Peyer's patch (tissue), 4 donors: ENCODE results near the gene TMEM217.

Experiments used
- POLR2A ChIP-seq, 2 donors: fragments of 450-650 bp; IDR thresholded peaks; one replicate each; pipeline ENCODE4 v1.5.1; 2017; ENCODE audit warnings: antibody characterized with exemption in 2 of 2, mild to moderate bottlenecking in 2 of 2, moderate library complexity in 2 of 2
- TF ChIP-seq, protein P1 (sequence below), 6 experiments: fragments of 450-650 bp in 4 of 6; fragments of 200-600 bp in 2 of 6; sonication (generic) in 1 of 6; IDR thresholded peaks; one replicate each; pipeline ENCODE4 v1.5.1; 2017 to 2019; ENCODE audit warnings: antibody characterized with exemption in 6 of 6, mild to moderate bottlenecking in 3 of 6, moderate library complexity in 1 of 6

DNA sequence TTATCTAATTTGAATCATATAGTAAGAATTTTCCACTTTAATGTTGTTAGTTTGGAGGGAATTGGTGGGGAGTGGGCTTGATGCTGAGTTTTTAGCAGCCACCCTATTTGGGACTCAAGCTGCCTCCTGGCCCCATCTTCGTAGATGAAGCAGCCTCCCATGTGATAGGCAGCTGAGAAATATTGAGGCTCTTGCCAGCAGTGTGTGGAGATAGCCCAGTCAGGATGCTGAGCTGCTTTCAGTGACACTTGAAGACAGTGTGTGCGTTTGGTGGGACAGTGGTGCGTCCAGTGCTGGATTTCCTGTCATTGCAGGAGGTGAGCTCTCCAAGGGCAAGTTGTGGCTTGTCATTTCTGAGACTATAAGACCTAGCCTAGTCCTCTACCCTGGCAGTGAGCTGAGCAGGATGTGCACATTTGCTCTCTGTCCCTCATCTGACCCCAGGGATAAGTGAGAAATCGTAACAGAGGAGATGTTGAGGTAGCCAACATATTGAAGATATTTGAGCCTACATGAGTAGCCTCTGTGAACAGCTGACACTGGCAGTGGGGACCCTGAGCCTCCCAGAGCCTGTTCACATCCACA is 48.0 kb upstream of the TMEM217 start:
- no peak for TF ChIP-seq POLR2A (IDR thresholded peaks at IDR 0.05)
- TF ChIP-seq, protein P1, sequence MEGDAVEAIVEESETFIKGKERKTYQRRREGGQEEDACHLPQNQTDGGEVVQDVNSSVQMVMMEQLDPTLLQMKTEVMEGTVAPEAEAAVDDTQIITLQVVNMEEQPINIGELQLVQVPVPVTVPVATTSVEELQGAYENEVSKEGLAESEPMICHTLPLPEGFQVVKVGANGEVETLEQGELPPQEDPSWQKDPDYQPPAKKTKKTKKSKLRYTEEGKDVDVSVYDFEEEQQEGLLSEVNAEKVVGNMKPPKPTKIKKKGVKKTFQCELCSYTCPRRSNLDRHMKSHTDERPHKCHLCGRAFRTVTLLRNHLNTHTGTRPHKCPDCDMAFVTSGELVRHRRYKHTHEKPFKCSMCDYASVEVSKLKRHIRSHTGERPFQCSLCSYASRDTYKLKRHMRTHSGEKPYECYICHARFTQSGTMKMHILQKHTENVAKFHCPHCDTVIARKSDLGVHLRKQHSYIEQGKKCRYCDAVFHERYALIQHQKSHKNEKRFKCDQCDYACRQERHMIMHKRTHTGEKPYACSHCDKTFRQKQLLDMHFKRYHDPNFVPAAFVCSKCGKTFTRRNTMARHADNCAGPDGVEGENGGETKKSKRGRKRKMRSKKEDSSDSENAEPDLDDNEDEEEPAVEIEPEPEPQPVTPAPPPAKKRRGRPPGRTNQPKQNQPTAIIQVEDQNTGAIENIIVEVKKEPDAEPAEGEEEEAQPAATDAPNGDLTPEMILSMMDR (IDR thresholded peaks at IDR 0.05) = no peak
